ENCODE results near the gene PDLIM5.

Gene PDLIM5

DNA sequence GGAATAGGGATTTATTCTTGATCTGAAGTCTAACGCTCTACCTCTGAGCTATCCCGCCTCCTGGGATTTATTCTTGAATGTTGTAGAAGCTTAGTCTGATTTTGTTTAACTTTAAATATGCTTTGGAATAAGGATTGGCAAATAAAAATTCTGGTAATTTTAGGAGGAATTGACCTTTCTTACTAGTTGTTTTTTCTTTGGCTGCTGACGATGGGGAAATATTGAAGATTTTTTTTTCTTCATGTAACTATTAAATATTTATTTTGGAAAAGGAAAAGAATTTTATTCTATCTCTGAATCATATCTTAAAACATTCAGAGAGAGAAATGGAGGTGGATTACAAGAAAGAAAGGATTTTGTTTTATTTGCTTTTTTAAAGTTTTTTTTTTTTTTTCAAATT is 122.9 kb downstream of the PDLIM5 start:
- H3K27ac Mint-ChIP-seq = no peak overlapping the region
- H3K4me3 Mint-ChIP-seq = no peak overlapping the region
- H3K27me3 Mint-ChIP-seq = no peaks in the 10 kb centered on the region
- DNase-seq = no peak
- H3K9me3 Mint-ChIP-seq = no peaks in the 10 kb centered on the region
- no peaks in the 10 kb centered on the region for H3K4me1 Mint-ChIP-seq (ENCODE audit: low read depth)
- peaks cover 11% of the 10 kb centered on the region for H3K36me3 Mint-ChIP-seq (ENCODE audit: low read depth)

GRCh38 chr4:94575652-94576051 is 123.9 kb downstream of the PDLIM5 start:
- no peak for DNase-seq
- no peaks in the 10 kb centered on the region for H3K27me3 Mint-ChIP-seq
- no peaks in the 10 kb centered on the region for H3K4me1 Mint-ChIP-seq (ENCODE audit: low read depth)
- peaks cover 11% of the 10 kb centered on the region for H3K36me3 Mint-ChIP-seq (ENCODE audit: low read depth)
- H3K4me3 Mint-ChIP-seq = no peak overlapping the region
- H3K27ac Mint-ChIP-seq = no peak overlapping the region
- H3K9me3 Mint-ChIP-seq = no peaks in the 10 kb centered on the region

DNA sequence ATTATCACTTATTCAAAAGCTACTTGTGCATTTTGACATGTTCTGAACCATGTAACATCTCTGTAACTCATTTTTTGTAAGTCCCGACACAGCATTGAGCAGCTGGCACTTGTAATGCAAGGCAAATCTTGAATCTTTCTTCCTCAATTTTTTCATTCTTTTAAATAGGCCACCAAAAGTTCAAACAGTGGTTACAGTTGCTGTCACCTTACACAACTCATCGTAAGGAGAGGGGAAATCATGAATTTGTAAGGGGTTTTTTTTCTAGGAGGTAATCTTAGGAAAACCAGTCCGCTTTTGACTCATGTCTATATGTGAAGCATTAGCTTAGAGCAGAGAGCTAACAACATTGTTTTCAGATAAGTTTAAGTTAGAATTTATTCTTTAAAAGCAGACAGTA is 124.5 kb downstream of the PDLIM5 start:
- Mint-ChIP-seq H3K36me3 (ENCODE audit: low read depth) (peaks cover 11% of the 10 kb centered on the region), H3K9me3 (no peaks in the 10 kb centered on the region), H3K4me3 (no peak overlapping the region), H3K4me1 (ENCODE audit: low read depth) (no peaks in the 10 kb centered on the region), H3K27ac (no peak overlapping the region), H3K27me3 (no peaks in the 10 kb centered on the region)
- DNase-seq = no peak

DNA sequence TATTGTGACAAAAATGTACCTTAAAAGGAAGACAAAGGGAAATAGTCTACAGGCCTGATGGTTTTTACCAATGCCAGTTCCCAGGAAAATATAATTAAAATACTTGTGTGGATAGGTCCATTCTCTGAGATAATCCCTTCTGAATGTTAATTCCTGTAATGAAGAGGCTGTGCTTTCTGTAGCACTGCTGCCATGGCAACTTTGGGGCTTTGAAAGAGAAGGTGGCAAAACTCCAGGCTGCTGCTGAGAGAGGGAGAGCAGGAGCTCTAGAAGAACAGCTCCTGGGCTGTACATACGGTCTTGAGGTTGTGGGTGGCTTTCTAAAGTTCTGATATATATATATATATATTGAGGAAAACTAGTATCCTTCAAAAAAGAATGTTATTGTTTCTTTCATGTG is 125.4 kb downstream of the PDLIM5 start:
- no peaks in the 10 kb centered on the region for H3K4me1 Mint-ChIP-seq (ENCODE audit: low read depth)
- H3K27me3 Mint-ChIP-seq = no peaks in the 10 kb centered on the region
- peaks cover 11% of the 10 kb centered on the region for H3K36me3 Mint-ChIP-seq (ENCODE audit: low read depth)
- no peak overlapping the region for H3K4me3 Mint-ChIP-seq
- DNase-seq = no peak
- no peak overlapping the region for H3K27ac Mint-ChIP-seq
- H3K9me3 Mint-ChIP-seq = no peaks in the 10 kb centered on the region

GRCh38 chr4:94578195-94578594 is 126.5 kb downstream of the PDLIM5 start:
- H3K9me3 Mint-ChIP-seq = no peaks in the 10 kb centered on the region
- no peak for DNase-seq
- no peaks in the 10 kb centered on the region for H3K27me3 Mint-ChIP-seq
- H3K27ac Mint-ChIP-seq = no peak overlapping the region
- no peaks in the 10 kb centered on the region for H3K4me1 Mint-ChIP-seq (ENCODE audit: low read depth)
- no peak overlapping the region for H3K4me3 Mint-ChIP-seq
- peaks cover 11% of the 10 kb centered on the region for H3K36me3 Mint-ChIP-seq (ENCODE audit: low read depth)

GRCh38 chr4:94581766-94582165 is 130.0 kb downstream of the PDLIM5 start:
- no peaks in the 10 kb centered on the region for H3K27me3 Mint-ChIP-seq
- H3K27ac Mint-ChIP-seq = no peak overlapping the region
- H3K36me3 Mint-ChIP-seq (ENCODE audit: low read depth) = peaks cover 14% of the 10 kb centered on the region

DNA sequence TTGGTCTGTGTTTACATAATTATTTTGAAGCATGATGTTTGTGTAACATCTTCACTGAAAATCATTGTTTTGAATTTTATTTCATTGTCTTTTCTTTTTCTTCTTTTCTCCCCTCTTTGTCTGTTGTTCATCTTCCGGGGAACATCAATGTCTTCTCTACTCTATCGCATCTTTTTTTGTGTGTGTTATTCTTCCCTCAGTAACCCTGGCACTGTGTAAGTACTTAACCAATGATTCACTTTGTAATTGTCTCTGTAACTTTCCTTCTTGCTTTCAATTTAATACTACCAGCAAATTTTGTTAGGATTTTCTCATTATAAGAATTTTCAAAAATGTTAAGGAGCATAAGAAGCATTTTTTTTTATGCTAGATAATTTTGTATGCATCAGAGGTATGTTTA is 130.8 kb downstream of the PDLIM5 start:
- H3K4me1 Mint-ChIP-seq (ENCODE audit: low read depth) = no peaks in the 10 kb centered on the region
- H3K9me3 Mint-ChIP-seq = no peaks in the 10 kb centered on the region
- H3K4me3 Mint-ChIP-seq = no peak overlapping the region
- no peak for DNase-seq
- H3K36me3 Mint-ChIP-seq (ENCODE audit: low read depth) = peaks cover 19% of the 10 kb centered on the region
- H3K27me3 Mint-ChIP-seq = no peaks in the 10 kb centered on the region
- no peak overlapping the region for H3K27ac Mint-ChIP-seq

More at GRCh38 chr4:94581766-94582165, 130.0 kb downstream of the PDLIM5 start:
- Mint-ChIP-seq H3K4me1 (ENCODE audit: low read depth) (no peaks in the 10 kb centered on the region), H3K9me3 (no peaks in the 10 kb centered on the region), H3K4me3 (no peak overlapping the region)
- DNase-seq = no peak

DNA sequence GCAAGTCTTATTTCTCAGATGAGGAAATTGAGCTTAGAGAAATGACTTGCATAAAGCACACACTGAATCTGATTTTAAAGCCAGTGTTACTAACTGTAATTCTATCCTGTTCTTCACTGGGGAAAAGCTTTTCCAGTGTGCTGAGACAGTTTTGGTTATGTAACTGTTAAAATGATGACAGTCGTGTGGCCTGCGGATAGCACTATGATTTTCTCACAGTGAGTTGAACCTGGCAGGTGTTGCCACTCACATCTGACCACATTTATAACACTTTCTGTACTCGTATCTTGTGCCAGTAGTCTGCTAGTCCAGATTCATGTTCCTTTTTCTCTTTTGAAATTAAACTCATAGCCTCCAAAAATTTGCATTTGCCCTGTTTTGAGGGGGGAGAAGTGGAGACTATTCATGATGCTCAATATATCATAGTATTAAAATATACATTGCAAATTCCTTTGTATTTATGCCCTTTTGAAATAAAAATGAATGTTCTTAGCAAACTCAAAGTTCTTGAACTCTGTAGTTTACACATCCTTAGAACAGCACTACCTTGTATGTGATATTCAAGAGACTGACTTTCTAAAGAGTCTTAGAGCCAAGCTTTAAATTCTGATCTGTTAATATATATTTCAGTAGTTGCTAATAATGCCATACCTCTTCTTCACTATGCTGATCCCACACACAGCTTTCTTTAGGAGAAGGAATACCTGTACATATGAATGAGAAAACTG is 132.3 kb downstream of the PDLIM5 start:
- Mint-ChIP-seq H3K4me1 (ENCODE audit: low read depth) (no peaks in the 10 kb centered on the region), H3K36me3 (ENCODE audit: low read depth) (peaks cover 26% of the 10 kb centered on the region), H3K27me3 (no peaks in the 10 kb centered on the region), H3K4me3 (no peak overlapping the region), H3K9me3 (no peaks in the 10 kb centered on the region), H3K27ac (no peak overlapping the region)
- no peak for DNase-seq

DNA sequence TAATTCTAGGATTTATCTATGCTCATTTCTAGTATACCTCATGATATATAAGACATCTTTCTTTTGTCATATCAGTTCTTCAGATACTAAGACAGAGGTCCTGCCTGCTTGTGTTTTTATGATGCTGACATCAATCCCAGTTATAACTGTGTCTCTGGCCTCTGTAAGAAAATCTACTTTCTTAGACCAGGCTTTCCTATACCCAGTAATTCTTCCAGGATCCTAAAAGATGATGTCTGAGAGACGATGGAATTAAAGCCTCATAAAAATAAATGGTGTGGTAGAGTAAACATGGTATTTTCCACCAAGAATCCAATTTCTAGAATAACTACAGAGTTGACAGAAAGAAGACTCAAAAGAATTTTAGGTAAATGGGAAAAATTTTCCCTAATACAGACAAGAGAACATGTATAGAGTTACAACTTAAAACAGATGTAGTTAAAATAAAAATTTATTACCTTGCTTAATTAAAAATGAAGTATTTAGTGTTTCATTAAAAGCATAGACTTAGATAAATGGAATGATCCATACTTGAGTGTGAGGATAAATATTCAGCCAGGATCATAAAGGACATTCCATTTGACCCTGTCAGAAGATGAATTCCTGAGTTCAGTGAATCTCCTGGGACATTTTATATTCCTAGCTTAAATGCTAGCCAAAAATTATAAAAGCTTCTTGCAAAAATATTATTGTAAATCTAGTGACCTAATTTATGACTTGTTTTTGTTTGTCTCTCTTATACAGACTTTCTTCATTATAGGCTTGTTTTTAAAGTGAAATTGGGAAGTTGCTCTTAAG is 137.4 kb downstream of the PDLIM5 start:
- no peaks in the 10 kb centered on the region for H3K27me3 Mint-ChIP-seq
- H3K27ac Mint-ChIP-seq = no peak overlapping the region
- no peaks in the 10 kb centered on the region for H3K4me1 Mint-ChIP-seq (ENCODE audit: low read depth)
- H3K9me3 Mint-ChIP-seq = no peaks in the 10 kb centered on the region
- DNase-seq = no peak
- peaks cover 37% of the 10 kb centered on the region for H3K36me3 Mint-ChIP-seq (ENCODE audit: low read depth)
- no peak overlapping the region for H3K4me3 Mint-ChIP-seq

DNA sequence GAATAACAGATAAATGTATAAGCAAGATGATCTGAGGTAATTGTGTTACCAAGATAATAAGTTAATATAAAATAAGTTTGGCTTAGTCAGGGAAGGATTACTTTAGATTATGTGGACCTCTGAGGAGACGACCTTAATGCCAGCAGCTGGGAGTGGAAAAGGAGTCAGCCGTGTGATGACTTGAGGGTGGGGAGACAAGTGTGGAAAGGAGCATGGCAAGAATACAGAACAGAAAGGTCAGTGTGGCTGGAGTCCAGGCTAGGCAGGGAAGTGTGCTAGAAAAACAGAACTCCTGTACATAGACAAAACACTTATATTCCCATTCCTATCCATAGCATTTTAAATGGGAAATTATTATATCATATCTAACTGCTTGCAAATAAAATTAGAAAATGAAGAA is 138.8 kb downstream of the PDLIM5 start:
- Mint-ChIP-seq H3K9me3 (no peaks in the 10 kb centered on the region), H3K27ac (no peak overlapping the region), H3K4me3 (no peak overlapping the region), H3K36me3 (ENCODE audit: low read depth) (peaks cover 33% of the 10 kb centered on the region), H3K27me3 (no peaks in the 10 kb centered on the region), H3K4me1 (ENCODE audit: low read depth) (no peaks in the 10 kb centered on the region)
- no peak for DNase-seq

DNA sequence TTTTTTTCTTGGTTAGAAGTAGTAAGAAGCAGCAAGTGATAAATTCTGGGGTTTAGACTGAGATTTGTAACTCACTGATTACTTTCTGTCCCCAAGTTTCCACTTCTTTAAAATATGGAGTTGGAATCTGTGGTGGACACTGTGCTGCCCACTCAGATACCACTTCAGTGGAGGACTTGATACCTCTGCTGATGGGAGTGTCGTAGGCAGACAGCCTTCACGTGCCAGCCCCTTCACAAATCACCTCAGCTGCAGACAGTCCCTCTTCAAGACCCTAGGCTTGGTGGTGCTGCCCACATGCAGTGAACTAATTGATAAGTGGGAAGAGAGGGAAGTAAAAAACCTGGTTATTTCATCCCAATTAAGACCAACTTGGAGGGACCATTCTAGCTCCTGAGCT is 139.5 kb downstream of the PDLIM5 start:
- Mint-ChIP-seq H3K27me3 (no peaks in the 10 kb centered on the region), H3K27ac (no peak overlapping the region), H3K4me3 (no peak overlapping the region), H3K9me3 (no peaks in the 10 kb centered on the region), H3K36me3 (ENCODE audit: low read depth) (peaks cover 27% of the 10 kb centered on the region), H3K4me1 (ENCODE audit: low read depth) (no peaks in the 10 kb centered on the region)
- no peak for DNase-seq

DNA sequence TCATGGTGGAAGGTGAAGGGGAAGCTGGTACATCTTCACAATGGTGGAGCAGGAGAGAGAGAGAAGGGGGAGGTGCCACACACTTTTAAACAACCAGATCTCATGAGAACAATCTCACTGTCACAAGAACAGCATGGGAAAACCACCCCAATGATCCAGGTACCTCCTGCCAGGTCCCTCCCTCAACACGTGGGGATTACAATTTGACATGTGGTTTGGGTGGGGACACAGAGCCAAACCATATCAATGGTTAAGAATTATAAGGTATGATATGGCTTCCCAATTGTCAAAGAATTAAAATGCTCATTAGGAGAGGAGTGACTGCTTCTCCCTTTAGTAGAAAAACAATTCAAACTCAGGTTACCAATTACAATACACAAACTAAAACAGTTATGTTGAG is 143.3 kb downstream of the PDLIM5 start:
- Mint-ChIP-seq H3K4me3 (no peak overlapping the region), H3K4me1 (ENCODE audit: low read depth) (no peaks in the 10 kb centered on the region), H3K27me3 (no peaks in the 10 kb centered on the region), H3K36me3 (ENCODE audit: low read depth) (peaks cover 10% of the 10 kb centered on the region), H3K9me3 (no peaks in the 10 kb centered on the region), H3K27ac (no peak overlapping the region)
- no peak for DNase-seq

- Mint-ChIP-seq H3K27ac (no peak overlapping the region), H3K27me3 (no peaks in the 10 kb centered on the region), H3K4me3 (no peak overlapping the region), H3K36me3 (ENCODE audit: low read depth) (peaks cover 9% of the 10 kb centered on the region), H3K4me1 (ENCODE audit: low read depth) (no peaks in the 10 kb centered on the region), H3K9me3 (no peaks in the 10 kb centered on the region)
- DNase-seq = no peak
Observed at GRCh38 chr4:94595880-94596483, 144.2 kb downstream of the PDLIM5 start.

- no peaks in the 10 kb centered on the region for H3K36me3 Mint-ChIP-seq (ENCODE audit: low read depth)
- no peak overlapping the region for H3K27ac Mint-ChIP-seq
- no peak overlapping the region for H3K4me3 Mint-ChIP-seq
- no peaks in the 10 kb centered on the region for H3K4me1 Mint-ChIP-seq (ENCODE audit: low read depth)
- H3K9me3 Mint-ChIP-seq = no peaks in the 10 kb centered on the region
- H3K27me3 Mint-ChIP-seq = no peaks in the 10 kb centered on the region
- no peak for DNase-seq
Observed at GRCh38 chr4:94598758-94599157, 147.0 kb downstream of the PDLIM5 start.

DNA sequence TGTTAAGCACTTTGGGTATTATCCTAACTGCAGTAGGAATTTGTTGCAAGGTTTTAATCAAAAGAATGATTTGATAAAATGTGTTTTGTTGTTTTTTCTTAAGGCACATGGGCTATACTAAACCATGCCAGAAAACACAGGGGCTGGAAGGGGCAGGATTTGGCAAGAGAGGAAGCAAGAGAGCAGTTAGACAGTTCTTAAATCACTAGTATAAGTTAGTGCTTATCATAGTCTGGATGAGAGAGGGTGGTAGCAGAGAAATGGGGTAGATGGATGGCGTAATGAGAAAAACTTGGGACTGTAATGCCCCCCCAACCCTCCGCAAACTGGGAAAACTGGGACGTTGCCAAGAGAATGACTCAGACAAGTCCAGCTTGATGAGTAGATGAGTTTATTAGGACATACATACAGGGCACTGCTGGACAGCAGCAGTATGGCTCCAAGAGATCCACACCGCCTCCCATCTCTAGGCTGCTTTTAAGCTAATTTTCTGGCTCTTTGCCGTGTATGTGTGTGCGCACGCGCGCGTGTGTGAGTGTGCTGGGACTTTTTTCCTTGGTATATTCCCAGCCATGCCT is 151.5 kb downstream of the PDLIM5 start:
- no peak for DNase-seq
- Mint-ChIP-seq H3K4me3 (no peak overlapping the region), H3K27me3 (no peaks in the 10 kb centered on the region), H3K4me1 (ENCODE audit: low read depth) (no peaks in the 10 kb centered on the region), H3K9me3 (no peaks in the 10 kb centered on the region), H3K27ac (no peak overlapping the region), H3K36me3 (ENCODE audit: low read depth) (no peaks in the 10 kb centered on the region)
